GM18873 (cell line): Measurements from ENCODE around the gene RSU1.
A peak's percentile ranks its signal among the peaks of the same experiment; 100 is the strongest.

Experiments used
- ATAC-seq: cut with Tn5 transposase; IDR thresholded peaks from one replicate; pipeline ENCODE4 v1.9.1; 2021; ENCODE audit warnings: mild to moderate bottlenecking, moderate library complexity, moderate number of reproducible peaks; ENCODE audit not compliant: unreplicated experiment, low FRiP score

RSU1 gene

GRCh38 chr10:16612115-16612980 is 204.9 kb downstream of the RSU1 start:
- ATAC-seq, result no peak

- no peak for ATAC-seq
Observed at GRCh38 chr10:16611037-16611436, 206.2 kb downstream of the RSU1 start.

- no peak for ATAC-seq
Observed at GRCh38 chr10:16609211-16609610, 208.0 kb downstream of the RSU1 start.

GRCh38 chr10:16606923-16607322 is 210.3 kb downstream of the RSU1 start:
- no peak for ATAC-seq

- ATAC-seq, result no peak
Observed at GRCh38 chr10:16606421-16606820, 210.8 kb downstream of the RSU1 start.

- no peak for ATAC-seq
Observed at GRCh38 chr10:16603308-16603707, 213.9 kb downstream of the RSU1 start.

- ATAC-seq, result no peak
Observed at GRCh38 chr10:16602104-16602775, 215.0 kb downstream of the RSU1 start.

GRCh38 chr10:16599662-16600061 is 217.6 kb downstream of the RSU1 start:
- ATAC-seq, result no peak

GRCh38 chr10:16597656-16598055 is 219.6 kb downstream of the RSU1 start:
- no peak for ATAC-seq

- ATAC-seq, result no peak
Observed at GRCh38 chr10:16592378-16592777, 224.8 kb downstream of the RSU1 start.

- ATAC-seq, result peak; percentile 86
Observed at GRCh38 chr10:16586358-16587138, 230.7 kb downstream of the RSU1 start.

- ATAC-seq, result peak; percentile 40
Observed at GRCh38 chr10:16585103-16585502, 232.1 kb downstream of the RSU1 start.

- no peak for ATAC-seq
Observed at GRCh38 chr10:16583382-16583781, 233.8 kb downstream of the RSU1 start.

GRCh38 chr10:16581202-16581601 is 236.0 kb downstream of the RSU1 start:
- ATAC-seq, result no peak

GRCh38 chr10:16570731-16571130 is 246.5 kb downstream of the RSU1 start:
- peak; percentile 95 for ATAC-seq

GRCh38 chr10:16566202-16566805 is 250.9 kb downstream of the RSU1 start:
- no peak for ATAC-seq

- ATAC-seq, result no peak
Observed at GRCh38 chr10:16565604-16566003, 251.6 kb downstream of the RSU1 start.

GRCh38 chr10:16562891-16563290 is 254.3 kb downstream of the RSU1 start:
- ATAC-seq, result no peak

- no peak for ATAC-seq
Observed at GRCh38 chr10:16559236-16559773, 257.9 kb downstream of the RSU1 start.

GRCh38 chr10:16547973-16548372 is 269.3 kb downstream of the RSU1 start:
- ATAC-seq, result no peak
